ENCODE measurements around the gene SPEM2.

Gene SPEM2

GRCh38 chr17:7425316-7425715 is at the start of gene SPEM2:
Gene SPEM2, plus strand, starts transcription at chr17:7425616. Its CDS starts 73 bp downstream, at chr17:7425689.
- DNase-seq (ENCODE audit: low read depth, low spot score), result no peak
- H3K27ac ChIP-seq, result no peak within 1 kb of the TSS

GRCh38 chr17:7379134-7379533 is 46.3 kb upstream of the SPEM2 start:
- no peak overlapping the region for H3K27ac ChIP-seq
- no peak for DNase-seq (ENCODE audit: low read depth, low spot score)

- no peak for DNase-seq (ENCODE audit: low read depth, low spot score)
- H3K27ac ChIP-seq, result peak overlapping the region; percentile 54
Observed at GRCh38 chr17:7380321-7380720, 45.1 kb upstream of the SPEM2 start.

- peak within 1 kb of the TSS; percentile 54 for H3K27ac ChIP-seq
- no peak for DNase-seq (ENCODE audit: low read depth, low spot score)
Observed at GRCh38 chr17:7380855-7381683, 44.3 kb upstream of the SPEM2 start, which contains the start of gene TNK1. Gene TNK1, plus strand, starts transcription at chr17:7381089. Its CDS starts 1,838 bp downstream, at chr17:7382927.

GRCh38 chr17:7382901-7383300 is 42.5 kb upstream of the SPEM2 start:
- no peak for DNase-seq (ENCODE audit: low read depth, low spot score)
- H3K27ac ChIP-seq, result no peak overlapping the region

- no peak overlapping the region for H3K27ac ChIP-seq
- no peak for DNase-seq (ENCODE audit: low read depth, low spot score)
Observed at GRCh38 chr17:7383371-7383741, 42.1 kb upstream of the SPEM2 start.

- no peak overlapping the region for H3K27ac ChIP-seq
- DNase-seq (ENCODE audit: low read depth, low spot score), result no peak
Observed at GRCh38 chr17:7383742-7384488, 41.5 kb upstream of the SPEM2 start.

GRCh38 chr17:7384489-7385081 is 40.8 kb upstream of the SPEM2 start:
- no peak for DNase-seq (ENCODE audit: low read depth, low spot score)
- no peak overlapping the region for H3K27ac ChIP-seq

GRCh38 chr17:7388856-7389255 is 36.6 kb upstream of the SPEM2 start:
- no peak for DNase-seq (ENCODE audit: low read depth, low spot score)
- no peak overlapping the region for H3K27ac ChIP-seq

GRCh38 chr17:7389924-7390910 is 35.2 kb upstream of the SPEM2 start:
- H3K27ac ChIP-seq, result no peak overlapping the region
- DNase-seq (ENCODE audit: low read depth, low spot score), result no peak

GRCh38 chr17:7391307-7391706 is 34.1 kb upstream of the SPEM2 start:
- DNase-seq (ENCODE audit: low read depth, low spot score), result no peak

GRCh38 chr17:7392696-7393612 is 32.5 kb upstream of the SPEM2 start:
- no peak for DNase-seq (ENCODE audit: low read depth, low spot score)
- H3K27ac ChIP-seq, result peak overlapping the region; percentile 87

More at GRCh38 chr17:7391307-7391706, 34.1 kb upstream of the SPEM2 start:
- no peak overlapping the region for H3K27ac ChIP-seq

GRCh38 chr17:7393613-7394451 is 31.6 kb upstream of the SPEM2 start:
- peak overlapping the region; percentile 87 for H3K27ac ChIP-seq
- DNase-seq (ENCODE audit: low read depth, low spot score), result no peak

- DNase-seq (ENCODE audit: low read depth, low spot score), result no peak
- peak within 1 kb of the TSS; percentile 87 for H3K27ac ChIP-seq
Observed at GRCh38 chr17:7394452-7395191, 30.8 kb upstream of the SPEM2 start, which contains the start of gene PLSCR3. Gene PLSCR3, minus strand, starts transcription at chr17:7394525. Its CDS starts 415 bp downstream, at chr17:7394110.

- no peak for DNase-seq (ENCODE audit: low read depth, low spot score)
- H3K27ac ChIP-seq, result no peak overlapping the region
Observed at GRCh38 chr17:7396147-7396546, 29.3 kb upstream of the SPEM2 start.

GRCh38 chr17:7398612-7399011 is 26.8 kb upstream of the SPEM2 start:
- no peak for DNase-seq (ENCODE audit: low read depth, low spot score)
- H3K27ac ChIP-seq, result no peak overlapping the region

Data from epithelial cell of prostate (primary cell).